ENCODE data around the gene ULK4. TPM values are rescaled to one million over a fixed set of nuclear protein-coding genes. Genes with fewer than 3 reads are reported as not detected.

The ULK4 gene
- total and polyA plus RNA-seq, 2 of the 4 experiments (the other 2 are of a cell fraction): 2.7 to 5.0 TPM

DNA sequence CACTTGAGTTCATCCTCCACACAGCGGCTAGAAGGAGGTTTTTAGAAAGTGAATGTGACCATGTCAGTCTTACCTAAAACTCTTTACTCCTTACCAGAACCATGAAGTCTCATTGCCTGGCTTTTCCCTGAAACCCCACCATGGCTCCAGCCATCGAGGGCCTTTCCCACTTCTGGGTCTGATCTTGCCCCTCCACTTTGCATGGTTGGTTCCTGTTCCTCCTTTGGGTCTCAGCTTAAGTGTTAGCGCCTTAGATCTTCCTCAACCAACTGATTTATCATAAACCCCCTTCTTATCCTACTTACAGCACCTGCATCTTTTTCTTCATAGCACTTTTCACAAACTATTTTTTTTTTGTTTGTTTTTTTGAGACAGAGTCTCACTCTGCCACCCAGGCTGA is 45.9 kb upstream of the ULK4 start:
- H3K14ac ChIP-seq (replicated peaks; ENCODE audit: low read depth, low read length): no peak overlapping the region
- no peak overlapping the region for H3K9ac ChIP-seq (ENCODE audit: low read depth, low read length)
- H2BK5ac ChIP-seq (ENCODE audit: low read depth, low read length, poor library complexity, severe bottlenecking): no peak overlapping the region
- no peak overlapping the region for H2AK5ac ChIP-seq (ENCODE audit: low read depth, low read length)
- no peak overlapping the region for H3K56ac ChIP-seq (ENCODE audit: extremely low read depth, insufficient read depth, low read length)
- H3K4me2 ChIP-seq (ENCODE audit: low read depth, low read length): no peak overlapping the region
- H3K9me1 ChIP-seq (ENCODE audit: insufficient read depth, low read length): no peaks in the 10 kb centered on the region; the same call in 1 of the 2 replicates
- H2BK20ac ChIP-seq (ENCODE audit: low read depth, low read length): no peak overlapping the region
- no peak overlapping the region for H2BK120ac ChIP-seq (ENCODE audit: low read depth, low read length)
- in situ Hi-C loops (cut with MboI; ENCODE audit: low sequenced_read_pairs): no loop called here
- no peaks in the 10 kb centered on the region for H3K79me1 ChIP-seq (ENCODE audit: low read depth in 1 of 2, low read length in 2 of 2)
- H4K91ac ChIP-seq (ENCODE audit: insufficient read depth, low read depth, low read length): no peak overlapping the region
- no peak overlapping the region for H4K8ac ChIP-seq (ENCODE audit: low read depth in 2 of 2, low read length in 2 of 2)
- H4K5ac ChIP-seq (ENCODE audit: low read depth, low read length): no peak overlapping the region
- H3K9me3 ChIP-seq (ENCODE audit: control insufficient read depth, insufficient read depth, low read length): no peaks in the 10 kb centered on the region; the same call in 1 of the 2 replicates
- CTCF ChIA-PET: interaction anchor here (1.0 kb wide), 1 partner anchor 10 kb away, joined by 6 read pairs; no protein-coding TSS in a partner anchor
- H2BK15ac ChIP-seq (ENCODE audit: low read depth, low read length): no peak overlapping the region
- no peak for ATAC-seq (ENCODE audit: low read depth)
- DNase-seq: no peak
- H2AFZ ChIP-seq (replicated peaks; ENCODE audit: low read length, poor library complexity): no peak overlapping the region
- H3K4me3 ChIP-seq (ENCODE audit: insufficient read depth, low read depth, low read length): no peak overlapping the region
- H3K27ac ChIP-seq (ENCODE audit: insufficient read depth, low read length): no peak overlapping the region
- dilution Hi-C loops (cut with HindIII; ENCODE audit: low sequenced_read_pairs, unreplicated experiment): no loop called here
- no TSS peak for BruUV-seq (replicated peaks)
- POLR2A ChIA-PET (ENCODE audit: unreplicated experiment): no interaction called here
- H3K23ac ChIP-seq (ENCODE audit: low read depth, low read length): no peak overlapping the region
- no peaks in the 10 kb centered on the region for H3K36me3 ChIP-seq (ENCODE audit: control insufficient read depth, insufficient read depth, low read length)
- TF ChIP-seq RAD21 (IDR thresholded peaks at IDR 0.05; ENCODE audit: low read length) (no peak), FOS (IDR thresholded peaks at IDR 0.05; ENCODE audit: low read depth, low read length) (no peak)
- TF ChIP-seq, protein P1, sequence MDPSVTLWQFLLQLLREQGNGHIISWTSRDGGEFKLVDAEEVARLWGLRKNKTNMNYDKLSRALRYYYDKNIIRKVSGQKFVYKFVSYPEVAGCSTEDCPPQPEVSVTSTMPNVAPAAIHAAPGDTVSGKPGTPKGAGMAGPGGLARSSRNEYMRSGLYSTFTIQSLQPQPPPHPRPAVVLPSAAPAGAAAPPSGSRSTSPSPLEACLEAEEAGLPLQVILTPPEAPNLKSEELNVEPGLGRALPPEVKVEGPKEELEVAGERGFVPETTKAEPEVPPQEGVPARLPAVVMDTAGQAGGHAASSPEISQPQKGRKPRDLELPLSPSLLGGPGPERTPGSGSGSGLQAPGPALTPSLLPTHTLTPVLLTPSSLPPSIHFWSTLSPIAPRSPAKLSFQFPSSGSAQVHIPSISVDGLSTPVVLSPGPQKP (IDR thresholded peaks at IDR 0.05; ENCODE audit: borderline replicate concordance, low read depth, low read length): no peak
- no CpG with 5 or more reads among the region's 3 CpGs for WGBS, 2 experiments (ENCODE audit: extremely low coverage in 2 of 2, insufficient read length in 1 of 2)
- H2AK9ac ChIP-seq (replicated peaks; ENCODE audit: low read depth, low read length, poor library complexity): no peak overlapping the region
- H3K27me3 ChIP-seq (ENCODE audit: control insufficient read depth, insufficient read depth, low read length): no peaks in the 10 kb centered on the region
- intact Hi-C loops (cut with micrococcal nuclease): no loop called here
- H3K4ac ChIP-seq (ENCODE audit: low read depth, low read length): no peak overlapping the region
- no peaks in the 10 kb centered on the region for H4K20me1 ChIP-seq (ENCODE audit: insufficient read depth, low read length)
- no peak overlapping the region for H3K18ac ChIP-seq (ENCODE audit: low read depth, low read length)
- no peaks in the 10 kb centered on the region for H3K4me1 ChIP-seq (ENCODE audit: control insufficient read depth, insufficient read depth, low read length)
